ENCODE results near the gene ZC3H10.
"Not testable (repeated sequence)": the region's sequence is repeated elsewhere in the genome, so short reads cannot be mapped to it uniquely, and the experiment has no call there.

Gene ZC3H10

DNA sequence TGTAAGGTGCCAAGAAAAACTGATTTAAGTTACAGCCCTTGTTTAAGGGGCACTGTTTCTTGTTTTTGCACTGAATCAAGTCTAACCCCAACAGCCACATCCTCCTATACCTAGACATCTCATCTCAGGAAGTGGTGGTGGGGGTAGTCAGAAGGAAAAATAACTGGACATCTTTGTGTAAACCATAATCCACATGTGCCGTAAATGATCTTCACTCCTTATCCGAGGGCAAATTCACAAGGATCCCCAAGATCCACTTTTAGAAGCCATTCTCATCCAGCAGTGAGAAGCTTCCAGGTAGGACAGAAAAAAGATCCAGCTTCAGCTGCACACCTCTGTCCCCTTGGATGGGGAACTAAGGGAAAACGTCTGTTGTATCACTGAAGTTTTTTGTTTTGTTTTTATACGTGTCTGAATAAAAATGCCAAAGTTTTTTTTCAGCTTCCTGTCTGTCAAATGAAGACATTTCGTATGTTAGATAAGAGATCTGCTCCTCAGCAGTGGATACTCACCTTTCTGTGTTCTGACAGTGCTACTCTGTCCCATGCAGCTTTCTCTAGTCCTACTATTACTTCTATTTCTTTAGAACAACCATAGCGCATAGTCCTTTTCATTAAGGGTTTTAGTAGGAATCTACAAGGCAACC lies 14.9 kb upstream of the ZC3H10 start:
- DNase-seq (ENCODE audit: low read depth in 2 of 2): no peak

DNA sequence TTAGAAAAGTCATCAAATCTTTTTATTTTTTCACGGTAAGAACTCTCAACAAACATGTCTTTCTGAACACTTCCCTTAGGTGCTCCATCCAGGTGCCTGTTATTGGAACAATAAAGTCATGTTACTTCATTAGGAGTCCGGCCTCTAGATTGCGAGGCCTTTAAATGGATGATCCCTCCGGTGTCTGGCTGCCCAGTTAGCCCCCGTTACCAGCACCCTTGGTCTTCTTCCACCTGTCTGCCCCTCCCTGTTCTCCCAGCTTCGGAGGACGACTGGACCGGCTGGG lies 14.3 kb upstream of the ZC3H10 start:
- DNase-seq (ENCODE audit: low read depth in 2 of 2): no peak

DNA sequence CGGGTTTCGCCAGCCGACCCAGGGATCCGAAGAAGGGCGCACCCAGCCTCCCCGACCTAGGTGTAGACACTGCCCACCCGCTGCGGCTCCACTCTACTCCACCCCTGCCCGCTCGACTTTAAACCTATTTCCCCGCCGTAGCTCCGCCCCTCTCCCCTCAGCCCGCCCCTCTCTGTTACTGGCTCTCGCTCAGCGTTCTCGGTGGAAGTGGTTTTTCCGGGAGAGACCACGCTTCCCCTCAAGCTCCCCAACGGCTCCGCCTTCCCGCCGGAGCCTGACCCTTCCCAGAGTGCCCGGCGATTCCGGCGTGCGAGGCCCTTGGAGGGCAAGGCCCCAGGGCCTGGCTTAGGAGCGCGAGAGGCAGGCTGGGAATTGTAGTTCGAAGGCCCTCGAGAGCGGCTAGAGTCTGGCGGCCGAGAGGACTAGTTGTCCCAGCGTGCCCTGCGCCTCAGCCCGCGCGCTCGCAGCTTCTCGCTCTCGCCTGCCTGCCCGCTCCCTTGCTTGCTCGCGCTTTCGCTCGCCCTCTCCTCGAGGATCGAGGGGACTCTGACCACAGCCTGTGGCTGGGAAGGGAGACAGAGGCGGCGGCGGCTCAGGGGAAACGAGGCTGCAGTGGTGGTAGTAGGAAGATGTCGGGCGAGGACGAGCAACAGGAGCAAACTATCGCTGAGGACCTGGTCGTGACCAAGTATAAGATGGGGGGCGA lies 13.8 kb upstream of the ZC3H10 start, which contains the start of gene PA2G4:
TSS of gene PA2G4 (plus strand) at position 451 of the 706 bp plus-strand sequence. CDS start at position 630, 179 bp downstream.
- DNase-seq (ENCODE audit: low read depth in 2 of 2): peak; percentile 98

DNA sequence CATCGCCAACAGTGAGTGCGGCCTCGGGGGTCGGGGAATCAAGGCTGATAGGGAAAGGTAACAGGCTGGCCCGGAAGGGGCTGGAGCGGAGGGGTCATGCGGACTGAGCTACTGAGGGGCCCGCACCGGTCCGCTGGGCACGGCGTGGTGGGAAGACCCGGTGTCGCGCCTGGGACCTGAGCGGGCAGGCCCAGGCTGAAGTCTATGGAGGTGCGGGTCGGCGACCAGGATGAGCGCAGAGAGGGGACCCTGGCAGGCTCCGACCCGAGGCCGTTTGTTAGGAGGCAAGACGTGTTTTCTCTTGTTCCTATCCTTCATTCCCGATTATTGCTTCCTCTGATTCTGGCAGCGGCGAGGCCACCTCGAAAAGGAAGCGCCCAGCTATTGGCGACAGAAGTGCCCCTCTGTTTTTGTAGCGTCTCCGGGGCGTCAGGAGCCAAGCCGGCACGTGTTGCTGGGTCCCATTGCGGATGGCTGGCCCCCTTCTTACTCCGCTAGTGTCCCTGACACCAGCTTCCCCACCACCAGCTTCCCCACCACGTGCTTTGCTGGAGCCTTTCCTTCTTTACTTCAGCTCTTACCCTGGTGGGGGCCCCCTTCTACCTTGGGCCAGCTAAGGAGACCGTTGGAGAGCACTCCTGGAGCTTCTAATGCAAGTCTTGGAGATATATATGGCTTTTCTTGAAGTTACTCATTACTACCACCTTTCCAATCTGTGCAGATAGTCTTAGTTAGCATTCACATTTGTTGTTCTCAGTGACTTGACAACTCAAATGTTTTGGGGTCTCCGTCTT lies 13.1 kb upstream of the ZC3H10 start:
- DNase-seq (ENCODE audit: low read depth in 2 of 2): peak in 1 of 2 donors; percentile 11

DNA sequence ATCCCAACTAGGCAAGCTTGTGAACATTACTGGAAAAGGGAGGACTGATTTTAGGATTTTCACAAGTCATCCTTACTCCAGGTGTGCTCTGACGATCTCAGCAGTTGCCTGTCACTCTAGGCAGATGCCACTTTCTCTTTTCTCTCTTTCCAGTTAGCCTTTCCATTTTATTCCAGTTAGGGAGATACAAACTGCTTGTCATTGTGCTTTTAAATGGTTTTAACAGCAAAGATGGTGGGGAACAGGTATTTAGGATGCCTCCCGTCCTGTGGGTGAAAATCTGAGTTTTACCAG lies 12.5 kb upstream of the ZC3H10 start:
- no peak for DNase-seq (ENCODE audit: low read depth in 2 of 2)

DNA sequence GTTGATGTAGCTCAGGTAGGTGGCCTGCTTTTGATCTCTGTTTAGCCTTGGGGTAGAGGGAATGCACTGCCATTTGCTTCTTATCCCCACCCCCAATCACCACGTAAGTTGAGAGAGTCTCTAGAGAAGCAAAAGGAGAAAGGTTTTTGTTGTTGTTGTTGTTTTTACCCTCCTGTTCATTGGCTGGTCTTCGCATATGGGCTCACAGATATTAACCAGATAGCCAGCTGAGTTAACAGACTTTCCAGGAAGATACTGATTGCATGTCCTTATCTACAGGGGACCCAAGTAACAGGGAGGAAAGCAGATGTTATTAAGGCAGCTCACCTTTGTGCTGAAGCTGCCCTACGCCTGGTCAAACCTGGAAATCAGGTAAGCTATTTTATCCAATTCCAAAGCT lies 10.8 kb upstream of the ZC3H10 start:
- DNase-seq (ENCODE audit: low read depth in 2 of 2): no peak

DNA sequence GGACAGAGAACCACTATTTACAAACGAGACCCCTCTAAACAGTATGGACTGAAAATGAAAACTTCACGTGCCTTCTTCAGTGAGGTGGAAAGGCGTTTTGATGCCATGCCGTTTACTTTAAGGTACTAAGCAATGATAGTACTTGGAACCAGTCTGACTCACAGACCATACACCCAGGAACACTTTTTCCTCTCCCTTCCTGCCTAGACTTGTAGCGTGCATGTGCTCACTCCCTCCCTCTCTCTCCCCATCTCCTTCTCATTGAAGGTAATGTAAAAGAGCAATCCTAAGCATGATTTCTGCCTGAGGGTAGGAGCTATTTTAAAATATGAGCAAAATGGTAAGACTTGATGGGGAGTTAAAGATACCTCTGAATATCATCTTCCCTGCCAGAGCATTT lies 7.5 kb upstream of the ZC3H10 start:
- no peak for DNase-seq (ENCODE audit: low read depth in 2 of 2)

DNA sequence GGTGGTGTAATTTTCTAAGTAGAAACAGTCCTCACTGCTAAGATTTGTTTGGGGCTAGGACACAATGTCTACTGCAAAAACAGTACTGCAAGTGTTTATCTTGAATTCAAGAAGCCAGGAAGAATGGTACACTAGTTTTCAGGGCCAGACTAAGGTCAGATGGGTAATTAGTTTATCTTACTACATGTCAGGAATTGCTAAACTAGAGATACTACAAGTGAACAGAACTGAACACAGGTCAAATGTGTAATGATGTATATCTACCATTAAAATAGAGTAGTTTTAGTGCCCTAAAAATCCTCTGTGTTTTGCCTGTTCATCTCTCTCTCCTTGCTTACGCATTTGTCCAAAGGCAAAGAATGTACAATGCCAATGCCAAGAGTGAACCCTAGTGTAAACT lies 4.0 kb upstream of the ZC3H10 start:
- no peak for DNase-seq (ENCODE audit: low read depth in 2 of 2)

DNA sequence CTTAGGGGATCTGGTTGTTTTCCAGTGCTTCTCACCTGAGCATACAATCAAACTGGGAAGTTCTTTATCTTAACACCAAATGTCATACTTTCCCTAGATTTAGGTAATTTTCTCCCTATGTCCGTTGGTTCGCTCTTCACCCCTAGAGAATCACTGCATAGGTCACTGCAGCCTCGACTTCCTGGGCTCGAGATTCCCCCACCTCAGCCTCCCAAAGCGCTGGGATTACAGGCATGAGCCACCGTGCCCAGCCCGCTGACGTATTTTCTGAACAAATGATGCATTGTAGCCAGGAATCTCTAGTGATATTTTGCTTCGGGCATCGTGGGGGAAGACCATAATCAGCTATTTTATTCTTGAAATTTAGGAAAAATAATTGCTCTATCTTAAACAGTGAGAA lies 2.7 kb upstream of the ZC3H10 start:
- no peak for DNase-seq (ENCODE audit: low read depth in 2 of 2)

DNA sequence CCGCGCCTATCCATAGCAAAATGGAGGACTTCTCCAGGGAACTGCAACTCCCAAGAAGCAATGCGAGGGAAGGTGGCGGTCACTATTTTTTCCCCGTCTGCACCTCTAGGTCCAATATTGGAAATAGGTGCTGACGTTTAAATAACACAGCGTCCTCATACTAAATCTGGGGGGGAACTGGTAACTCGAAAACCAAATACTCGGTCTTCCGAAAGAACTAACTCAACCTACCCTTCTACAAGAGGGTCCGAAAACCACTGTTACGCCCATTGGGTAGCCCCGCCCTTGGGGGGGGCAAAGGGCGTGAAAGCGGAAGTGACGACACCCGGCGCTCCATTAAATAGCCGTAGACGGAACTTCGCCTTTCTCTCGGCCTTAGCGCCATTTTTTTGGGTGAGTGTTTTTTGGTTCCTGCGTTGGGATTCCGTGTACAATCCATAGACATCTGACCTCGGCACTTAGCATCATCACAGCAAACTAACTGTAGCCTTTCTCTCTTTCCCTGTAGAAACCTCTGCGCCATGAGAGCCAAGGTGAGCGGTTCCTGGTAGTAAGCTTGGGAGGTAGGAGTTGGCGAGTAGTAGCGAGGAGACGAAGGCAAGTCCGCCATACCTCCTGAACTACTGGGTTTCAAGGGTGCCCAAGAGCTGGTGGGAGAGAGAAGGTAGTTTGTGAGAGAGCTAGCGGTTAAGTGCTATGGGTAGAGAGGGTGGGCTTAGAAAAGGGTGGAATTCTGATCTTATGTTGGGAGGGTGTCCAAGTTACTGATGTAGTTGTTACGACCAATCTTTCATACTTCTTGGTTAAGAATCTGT lies 1.6 kb upstream of the ZC3H10 start, which contains the start of gene RPL41:
TSS of gene RPL41 (plus strand) at position 367 of the 815 bp plus-strand sequence.
- peak; percentile 90 to 92 for DNase-seq (ENCODE audit: low read depth in 2 of 2)

DNA sequence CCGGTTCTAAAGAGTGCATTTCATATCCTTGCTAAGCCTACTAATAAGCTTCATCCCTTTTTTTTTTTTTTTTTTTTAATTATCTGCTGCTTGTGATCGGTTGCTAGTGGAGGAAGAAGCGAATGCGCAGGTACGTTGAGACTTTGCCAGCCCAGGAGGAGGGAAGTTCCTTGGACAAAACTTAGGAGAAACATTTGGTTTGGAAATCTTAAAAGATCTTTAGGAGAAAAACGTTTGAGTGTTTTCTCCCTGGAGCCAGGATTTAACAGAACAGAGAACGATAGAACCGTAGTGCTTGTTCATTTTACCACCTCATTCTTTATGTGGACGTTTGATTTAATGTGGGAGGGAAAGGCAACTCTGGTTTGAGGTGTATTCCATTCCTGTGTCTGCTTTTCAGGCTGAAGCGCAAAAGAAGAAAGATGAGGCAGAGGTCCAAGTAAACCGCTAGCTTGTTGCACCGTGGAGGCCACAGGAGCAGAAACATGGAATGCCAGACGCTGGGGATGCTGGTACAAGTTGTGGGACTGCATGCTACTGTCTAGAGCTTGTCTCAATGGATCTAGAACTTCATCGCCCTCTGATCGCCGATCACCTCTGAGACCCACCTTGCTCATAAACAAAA lies 872 bp upstream of the ZC3H10 start:
- DNase-seq (ENCODE audit: low read depth in 2 of 2): not testable (repeated sequence)

DNA sequence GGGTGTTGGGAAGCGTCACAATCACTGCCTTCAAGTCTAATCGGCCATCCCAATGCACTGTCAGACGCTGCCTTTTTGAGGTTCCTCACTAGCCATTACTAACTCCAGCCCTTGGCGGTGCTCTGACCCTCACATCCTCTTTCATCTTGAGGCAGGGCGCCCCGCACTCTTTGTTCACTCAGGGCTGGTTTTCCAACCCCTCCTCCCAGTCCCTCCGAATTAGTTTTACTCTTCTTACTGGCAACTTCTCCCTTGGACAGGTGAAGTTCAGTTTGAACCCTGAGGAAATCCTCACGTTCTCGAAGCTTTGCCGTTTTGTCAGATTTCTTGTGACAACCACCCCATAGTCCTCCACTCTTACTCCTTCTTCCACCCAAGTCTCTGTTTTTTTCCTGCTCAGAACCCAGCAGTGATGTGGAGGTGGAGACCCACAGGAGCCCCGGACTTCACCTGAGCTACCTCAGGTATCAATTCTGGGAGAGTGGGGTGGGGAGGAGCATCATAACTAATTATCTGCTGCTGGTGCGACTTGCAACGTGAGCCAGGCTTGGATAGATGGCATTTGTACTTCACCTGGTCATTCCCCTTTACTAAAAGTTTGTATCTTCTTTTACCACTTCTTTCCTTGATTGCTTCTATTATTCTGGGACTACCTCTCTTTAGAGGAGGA lies 757 bp downstream of the ZC3H10 start:
- DNase-seq (ENCODE audit: low read depth in 2 of 2): no peak

DNA sequence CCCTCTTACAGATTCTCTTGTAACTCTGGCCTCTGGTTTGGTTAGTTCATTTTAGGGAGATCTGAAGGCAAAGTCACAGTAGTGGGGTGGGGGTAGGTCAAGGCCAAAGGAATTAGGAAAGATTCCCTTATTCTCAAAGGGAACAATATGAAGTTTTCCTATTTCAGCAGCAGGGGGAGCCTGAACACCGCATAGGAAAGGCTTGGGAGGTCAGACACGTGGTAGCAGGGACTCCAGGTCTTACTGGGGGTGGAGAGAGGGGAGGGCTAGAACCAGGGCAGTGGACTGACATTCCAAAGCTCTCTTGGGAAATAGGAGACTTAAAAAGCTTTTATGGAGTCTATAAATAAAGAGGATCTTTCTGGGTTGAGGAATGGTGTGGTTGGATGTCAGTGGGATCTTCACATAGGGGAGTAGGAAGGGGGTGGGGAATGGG lies 1.3 kb downstream of the ZC3H10 start:
- DNase-seq (ENCODE audit: low read depth in 2 of 2): peak; percentile 41 to 51

DNA sequence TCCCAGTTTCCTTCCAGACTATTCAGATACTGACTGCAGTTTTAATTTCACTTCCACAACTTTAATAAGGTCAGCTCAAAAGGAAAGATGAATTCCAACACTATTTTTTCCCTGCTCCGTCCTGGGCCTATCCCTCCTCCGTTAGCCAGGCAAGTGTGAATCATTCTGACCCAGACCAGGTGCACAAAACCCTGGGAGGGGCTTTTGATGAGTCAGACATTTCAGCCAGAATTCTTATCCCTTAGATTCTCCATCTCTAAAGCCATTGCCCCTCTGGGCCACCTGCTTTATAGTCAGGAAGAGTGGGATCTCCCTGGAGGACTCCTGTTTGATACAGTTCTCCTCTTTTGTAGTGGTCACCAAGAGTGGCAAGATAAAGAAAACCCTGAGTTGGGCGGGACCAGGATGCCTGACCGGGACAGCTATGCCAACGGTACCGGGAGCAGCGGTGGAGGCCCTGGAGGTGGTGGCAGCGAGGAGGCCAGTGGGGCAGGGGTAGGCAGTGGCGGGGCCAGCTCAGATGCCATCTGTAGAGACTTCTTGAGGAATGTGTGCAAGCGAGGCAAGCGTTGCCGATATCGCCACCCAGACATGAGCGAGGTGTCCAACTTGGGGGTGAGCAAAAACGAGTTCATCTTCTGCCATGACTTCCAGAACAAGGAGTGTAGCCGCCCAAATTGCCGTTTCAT lies 2.2 kb downstream of the ZC3H10 start:
- DNase-seq (ENCODE audit: low read depth in 2 of 2): no peak

DNA sequence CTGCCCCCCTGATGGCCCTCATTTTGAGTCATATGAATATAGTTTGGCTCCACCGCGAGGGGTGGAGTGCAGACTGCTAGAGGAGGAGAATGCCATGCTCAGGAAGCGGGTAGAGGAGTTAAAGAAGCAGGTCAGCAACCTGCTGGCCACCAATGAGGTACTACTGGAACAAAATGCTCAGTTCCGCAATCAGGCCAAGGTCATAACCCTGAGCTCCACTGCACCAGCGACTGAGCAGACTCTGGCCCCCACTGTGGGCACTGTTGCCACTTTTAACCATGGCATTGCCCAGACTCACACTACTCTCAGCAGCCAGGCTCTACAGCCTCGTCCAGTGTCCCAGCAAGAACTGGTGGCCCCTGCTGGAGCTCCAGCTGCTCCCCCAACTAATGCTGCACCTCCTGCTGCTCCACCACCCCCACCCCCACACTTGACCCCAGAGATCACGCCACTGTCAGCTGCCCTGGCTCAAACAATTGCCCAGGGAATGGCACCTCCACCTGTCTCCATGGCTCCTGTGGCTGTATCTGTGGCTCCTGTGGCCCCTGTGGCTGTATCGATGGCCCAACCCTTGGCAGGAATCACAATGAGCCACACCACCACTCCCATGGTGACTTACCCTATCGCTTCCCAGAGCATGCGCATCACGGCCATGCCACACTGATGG lies 3.3 kb downstream of the ZC3H10 start:
- no peak for DNase-seq (ENCODE audit: low read depth in 2 of 2)

DNA sequence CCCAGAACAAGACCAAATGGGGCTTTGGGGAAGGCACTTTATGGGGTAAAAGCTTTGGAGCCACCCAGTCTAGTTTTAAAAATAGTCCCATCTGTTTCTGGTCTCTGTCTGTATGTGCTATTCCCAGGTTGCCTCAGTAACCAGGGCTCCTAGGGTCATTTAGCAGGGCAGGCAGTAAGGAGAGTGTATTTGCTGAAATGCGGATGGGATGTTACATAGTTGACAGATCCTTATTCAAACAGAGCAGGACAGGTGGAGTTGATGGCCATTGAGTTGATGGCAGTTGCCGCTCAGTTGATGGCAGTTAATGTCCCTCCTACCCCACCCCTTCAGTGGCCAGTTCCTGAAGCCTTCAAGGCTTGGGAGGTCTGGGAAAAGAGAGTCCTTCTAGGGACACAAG lies 4.6 kb downstream of the ZC3H10 start:
- DNase-seq (ENCODE audit: low read depth in 2 of 2): no peak

DNA sequence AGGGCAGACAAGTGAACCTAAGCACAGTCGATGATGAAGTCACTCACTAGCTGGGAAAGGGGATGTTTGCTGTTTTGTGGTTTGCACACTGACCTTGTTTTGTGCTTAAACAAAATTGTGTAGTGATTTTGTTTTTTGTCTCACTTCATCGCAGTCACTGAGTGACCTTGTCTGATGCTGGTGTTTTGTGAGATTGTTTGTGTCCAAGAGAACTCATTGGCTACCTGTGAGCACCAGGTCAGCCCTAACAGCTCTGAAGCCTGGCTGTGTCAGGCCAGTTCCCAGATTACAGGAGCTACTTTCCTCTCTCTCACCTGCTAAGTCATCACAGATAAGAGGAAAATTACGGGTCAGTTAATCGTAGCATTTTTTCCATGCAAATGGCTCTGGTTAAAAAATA lies 6.1 kb downstream of the ZC3H10 start:
- no peak for DNase-seq (ENCODE audit: low read depth in 2 of 2)

DNA sequence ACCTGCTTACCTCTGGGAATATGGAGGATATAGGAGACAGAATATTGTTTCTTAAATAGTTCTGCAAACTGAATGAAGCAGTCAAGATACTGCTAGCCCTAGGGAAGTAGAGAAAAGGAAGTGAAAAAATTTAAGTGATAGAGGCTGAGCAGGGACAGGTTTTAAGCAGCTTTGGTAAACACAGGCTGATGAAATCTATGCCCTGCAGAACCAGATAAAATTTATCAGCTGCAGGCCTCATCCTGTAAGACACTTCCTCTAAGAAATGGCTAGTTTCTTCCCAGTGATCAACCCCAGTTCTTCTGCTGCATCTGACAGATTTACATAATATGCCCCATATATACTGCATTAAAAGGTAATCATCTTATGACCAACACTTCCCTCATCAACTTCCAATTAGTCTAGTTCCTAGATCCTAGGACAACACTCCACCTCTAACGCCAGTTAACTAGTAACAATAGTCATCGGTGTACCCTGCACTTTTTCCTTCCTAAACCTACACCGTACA lies 8.7 kb downstream of the ZC3H10 start:
- DNase-seq (ENCODE audit: low read depth in 2 of 2): no peak

DNA sequence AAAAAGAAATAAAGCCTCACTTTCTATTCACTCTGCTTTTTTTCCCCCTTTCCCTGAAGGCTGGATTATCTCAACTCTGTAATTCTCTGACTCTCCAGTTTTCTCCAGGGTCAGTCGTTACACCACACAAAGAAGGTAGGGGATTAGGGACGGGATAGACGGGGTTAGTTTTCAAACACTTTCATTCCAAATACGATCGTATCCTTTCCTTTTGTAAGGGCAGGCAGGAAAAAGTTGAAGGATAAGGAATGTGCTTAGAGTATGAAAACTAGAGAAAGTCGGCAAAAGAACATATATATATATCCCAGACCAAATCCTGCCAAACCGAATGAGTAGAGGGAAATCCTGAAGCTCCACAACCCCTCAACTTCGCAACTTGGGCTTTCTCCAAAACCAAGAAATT lies 9.4 kb downstream of the ZC3H10 start:
- DNase-seq (ENCODE audit: low read depth in 2 of 2): no peak
